Fibroblast of villous mesenchyme (primary cell): ENCODE data around the gene FAM161A. TPM values are rescaled to one million over a fixed set of nuclear protein-coding genes. Genes with fewer than 3 reads are reported as not detected.
"Not testable (repeated sequence)": the region's sequence is repeated elsewhere in the genome, so short reads cannot be mapped to it uniquely, and the experiment has no call there.

Experiments
- DNase-seq: peaks from one replicate; pipeline ENCODE4 v3.0.0-alpha.2; 2010; ENCODE audit warnings: low read depth
- H3K4me3 ChIP-seq: 2 replicates; pipeline ENCODE4 v1.5.1; 2011; ENCODE audit warnings: low read depth, mild to moderate bottlenecking, low read length
- total RNA-seq: library from RNA; depleted of rRNA; stranded (reverse); fragments of >200 nt; gene quantifications from 2 replicates; pipeline ENCODE4 v1.2.3, GENCODE V29; 2012
- TF ChIP-seq, protein P1 (sequence below): IDR thresholded peaks from 2 replicates; pipeline ENCODE4 v1.5.1; 2012; ENCODE audit warnings: low read depth, mild to moderate bottlenecking, low read length; ENCODE audit not compliant: insufficient read depth

The FAM161A gene
- total RNA-seq, 1 donor = 2.2 TPM

DNA sequence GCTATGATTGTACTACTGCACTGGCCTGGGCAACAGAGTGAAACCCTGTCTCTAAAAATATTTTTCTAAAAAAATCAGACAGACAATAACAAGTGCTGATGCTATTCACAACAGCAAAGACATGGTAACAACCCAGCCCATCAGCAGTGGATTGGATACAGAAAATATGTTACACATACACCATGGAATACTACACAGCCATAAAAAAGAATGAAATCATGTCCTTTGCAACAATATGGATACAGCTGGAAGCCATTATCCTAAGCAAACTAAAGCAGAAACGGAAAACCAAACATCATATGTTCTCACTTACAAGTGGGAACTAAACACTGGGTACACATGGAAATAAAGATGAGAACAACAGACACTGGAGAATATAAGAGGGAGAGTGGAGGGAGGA, 19.9 kb downstream of the FAM161A start:
- DNase-seq = no peak
- no peak overlapping the region for H3K4me3 ChIP-seq
- TF ChIP-seq, protein P1, sequence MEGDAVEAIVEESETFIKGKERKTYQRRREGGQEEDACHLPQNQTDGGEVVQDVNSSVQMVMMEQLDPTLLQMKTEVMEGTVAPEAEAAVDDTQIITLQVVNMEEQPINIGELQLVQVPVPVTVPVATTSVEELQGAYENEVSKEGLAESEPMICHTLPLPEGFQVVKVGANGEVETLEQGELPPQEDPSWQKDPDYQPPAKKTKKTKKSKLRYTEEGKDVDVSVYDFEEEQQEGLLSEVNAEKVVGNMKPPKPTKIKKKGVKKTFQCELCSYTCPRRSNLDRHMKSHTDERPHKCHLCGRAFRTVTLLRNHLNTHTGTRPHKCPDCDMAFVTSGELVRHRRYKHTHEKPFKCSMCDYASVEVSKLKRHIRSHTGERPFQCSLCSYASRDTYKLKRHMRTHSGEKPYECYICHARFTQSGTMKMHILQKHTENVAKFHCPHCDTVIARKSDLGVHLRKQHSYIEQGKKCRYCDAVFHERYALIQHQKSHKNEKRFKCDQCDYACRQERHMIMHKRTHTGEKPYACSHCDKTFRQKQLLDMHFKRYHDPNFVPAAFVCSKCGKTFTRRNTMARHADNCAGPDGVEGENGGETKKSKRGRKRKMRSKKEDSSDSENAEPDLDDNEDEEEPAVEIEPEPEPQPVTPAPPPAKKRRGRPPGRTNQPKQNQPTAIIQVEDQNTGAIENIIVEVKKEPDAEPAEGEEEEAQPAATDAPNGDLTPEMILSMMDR = no peak

DNA sequence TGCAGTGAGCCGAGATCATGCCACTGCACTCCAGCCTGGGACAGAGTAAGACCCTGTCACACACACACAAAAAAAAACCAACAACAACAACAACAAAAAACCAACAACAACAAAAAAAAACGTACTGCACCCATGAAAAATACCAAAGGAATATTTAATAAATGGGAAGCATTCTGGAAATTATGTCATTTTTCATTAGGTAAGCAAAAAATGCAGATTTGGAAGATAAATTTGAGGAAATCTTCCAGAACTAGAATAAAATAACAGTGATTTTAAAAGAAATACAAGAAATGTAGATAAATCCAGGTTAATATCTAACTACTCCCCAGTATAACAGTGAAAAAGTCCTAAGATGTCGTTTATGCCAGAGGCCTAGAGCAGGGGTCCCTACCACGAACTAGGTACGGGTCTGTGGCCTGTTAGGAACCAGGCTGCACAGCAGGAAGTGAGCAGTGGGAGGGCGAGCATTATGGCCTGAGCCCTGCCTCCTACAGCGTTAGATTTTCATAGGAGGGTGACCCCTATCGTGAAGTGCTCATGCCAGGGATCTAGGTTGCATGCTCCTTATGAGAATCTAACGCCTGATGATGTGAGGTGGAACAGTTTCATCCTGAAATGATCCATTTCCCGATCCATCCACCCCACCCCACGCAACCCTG, 21.5 kb downstream of the FAM161A start:
- no peak overlapping the region for H3K4me3 ChIP-seq
- no peak for DNase-seq
- TF ChIP-seq, protein P1 = no peak

DNA sequence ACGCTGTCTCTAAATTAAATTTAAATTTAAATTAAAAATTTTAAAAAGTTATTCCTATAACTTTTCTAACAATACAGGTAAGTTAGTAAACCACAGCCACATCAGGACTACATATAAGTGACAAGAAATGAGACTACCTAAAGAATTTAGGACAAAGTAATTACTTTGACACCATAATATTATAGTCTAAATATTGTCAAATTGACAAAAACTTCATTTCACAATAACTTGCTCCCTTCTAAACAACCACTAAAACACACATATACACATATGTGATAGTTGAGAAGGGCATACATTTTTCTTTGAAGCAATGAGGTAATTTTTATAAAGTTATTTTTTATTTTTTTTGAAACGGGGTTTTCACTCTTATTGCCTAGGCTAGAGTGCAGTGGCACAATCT, 31.6 kb downstream of the FAM161A start:
- TF ChIP-seq, protein P1 = no peak
- no peak overlapping the region for H3K4me3 ChIP-seq
- no peak for DNase-seq

DNA sequence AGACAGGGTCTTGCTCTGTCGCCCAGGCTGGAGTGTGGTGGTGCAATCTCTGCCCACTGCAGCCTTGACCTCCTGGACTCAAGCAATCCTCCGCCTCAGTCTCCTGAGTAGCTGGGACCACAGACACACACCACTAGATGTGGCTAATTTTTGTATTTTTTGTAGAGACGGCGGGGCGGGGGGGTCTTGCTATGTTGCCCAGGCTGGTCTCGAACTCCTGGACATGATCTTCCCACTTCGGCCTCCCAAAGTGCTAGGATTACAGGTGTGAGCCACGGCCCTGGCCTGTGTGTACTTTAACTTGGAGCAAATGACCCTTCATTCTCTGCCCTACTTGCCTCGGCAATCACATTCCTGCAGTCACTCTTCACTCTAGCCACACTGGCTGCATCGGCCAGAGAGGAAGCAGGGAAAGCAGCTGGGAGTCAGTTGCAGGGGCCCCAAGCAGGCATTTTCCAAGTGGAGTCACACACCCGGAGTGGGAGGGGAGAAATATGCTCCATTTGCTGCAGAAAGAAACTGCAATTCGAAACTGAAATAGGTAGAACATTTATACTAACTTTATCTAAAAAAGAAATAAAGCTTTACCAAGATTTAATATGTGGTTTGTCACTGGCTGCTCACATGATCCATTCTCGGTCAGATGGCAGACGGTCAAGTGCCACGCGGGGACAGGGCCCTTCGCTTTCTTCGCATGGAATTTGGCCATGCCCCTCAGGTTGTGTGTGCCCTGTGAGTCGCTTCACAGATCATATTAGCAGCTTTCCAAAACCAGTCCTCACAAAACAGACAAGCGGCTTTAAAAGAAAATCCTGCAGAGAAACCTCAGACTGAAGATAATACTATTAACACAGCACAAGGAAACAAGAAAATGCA, 37.1 kb downstream of the FAM161A start:
- H3K4me3 ChIP-seq = no peak overlapping the region
- TF ChIP-seq, protein P1 = no peak
- DNase-seq = no peak

GRCh38 chr2:61814539-61815160, 39.2 kb downstream of the FAM161A start:
- H3K4me3 ChIP-seq = no peak overlapping the region
- TF ChIP-seq, protein P1 = no peak
- DNase-seq = no peak

DNA sequence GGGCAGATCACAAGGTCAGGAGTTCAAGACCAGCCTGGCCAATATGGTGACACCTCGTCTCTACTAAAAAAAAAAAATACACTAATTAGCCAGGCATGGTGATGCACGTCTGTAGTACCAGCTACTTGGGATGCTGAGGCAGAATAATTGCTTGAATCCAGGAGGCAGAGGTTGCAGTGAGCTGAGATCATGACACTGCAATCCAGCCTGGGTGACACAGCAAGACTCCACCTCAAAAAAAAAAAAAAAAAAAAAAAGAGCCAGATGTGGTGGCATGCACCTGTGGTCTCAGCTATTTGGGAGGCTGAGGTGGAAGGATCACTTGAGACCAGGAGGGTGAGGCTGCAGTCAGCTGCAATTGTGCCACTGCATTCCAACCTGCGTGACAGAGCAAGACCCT, 40.5 kb downstream of the FAM161A start:
- not testable (repeated sequence) for DNase-seq, H3K4me3 ChIP-seq

DNA sequence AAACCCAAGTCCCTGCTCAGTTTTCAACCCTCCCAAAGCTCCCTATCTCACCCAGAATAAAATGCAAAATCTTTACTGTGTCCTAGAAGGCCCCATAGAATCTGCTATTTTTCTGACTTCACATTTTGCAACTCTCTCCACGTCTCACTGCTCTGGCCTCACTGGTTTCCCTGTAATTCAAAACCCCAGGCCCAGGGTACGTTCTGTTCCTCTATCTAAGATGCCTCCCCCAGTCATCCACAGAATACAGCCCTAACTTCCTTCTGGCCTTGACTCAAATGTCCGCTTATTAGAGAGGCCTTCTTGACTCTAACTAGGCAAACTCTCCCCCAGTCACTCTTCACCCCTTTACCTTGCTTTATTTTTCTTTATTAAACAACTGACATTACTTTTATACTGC, 42.0 kb downstream of the FAM161A start:
- peak; percentile 8 for DNase-seq
- TF ChIP-seq, protein P1 = no peak
- H3K4me3 ChIP-seq = no peak overlapping the region

GRCh38 chr2:61810203-61810602, 43.7 kb downstream of the FAM161A start:
- DNase-seq, H3K4me3 ChIP-seq: not testable (repeated sequence)

GRCh38 chr2:61808693-61809092, 45.2 kb downstream of the FAM161A start:
- DNase-seq = not testable (repeated sequence)

More at GRCh38 chr2:61808693-61809092, 45.2 kb downstream of the FAM161A start:
- not testable (repeated sequence) for H3K4me3 ChIP-seq
